GM23338 (cell line): ENCODE data around the gene BUB1B. TPM values are rescaled to one million over a fixed set of nuclear protein-coding genes. Genes with fewer than 3 reads are reported as not detected.

Experiments used
- ATAC-seq: fragments of 200-7000 bp; cut with Tn5 transposase; 3 replicates; pipeline ENCODE4 v1.9.1; 2020
- DNase-seq: peaks from one replicate; pipeline ENCODE4 v3.0.0-alpha.2; 2015; ENCODE audit warnings: low spot score
- H2AFZ ChIP-seq: fragments of 200-600 bp; sonication (generic); 2 replicates; pipeline ENCODE4 v1.8.0; 2016; ENCODE audit warnings: antibody characterized with exemption, mild to moderate bottlenecking, moderate library complexity
- H3F3A ChIP-seq: fragments of 200-600 bp; sonication (generic); replicated peaks from 2 replicates; pipeline ENCODE4 v1.8.0; 2017; ENCODE audit warnings: antibody characterized with exemption, mixed run types, low read depth
- H3K27ac ChIP-seq: fragments of 200-600 bp; sonication (generic); 2 replicates; pipeline ENCODE4 v1.6.1; 2016; ENCODE audit warnings: low read depth
- H3K27me3 ChIP-seq: fragments of 200-600 bp; sonication (generic); 2 replicates; pipeline ENCODE4 v1.8.0; 2016; ENCODE audit warnings: mild to moderate bottlenecking, mixed run types, moderate library complexity; ENCODE audit not compliant: insufficient read depth
- H3K36me3 ChIP-seq: fragments of 200-600 bp; sonication (generic); 2 replicates; pipeline ENCODE4 v1.8.0; 2016; ENCODE audit warnings: mild to moderate bottlenecking; ENCODE audit not compliant: insufficient read depth
- H3K4me1 ChIP-seq: fragments of 200-600 bp; sonication (generic); 2 replicates; pipeline ENCODE4 v1.8.0; 2016; ENCODE audit warnings: mild to moderate bottlenecking, moderate library complexity; ENCODE audit not compliant: insufficient read depth
- H3K4me2 ChIP-seq: fragments of 200-600 bp; sonication (generic); 2 replicates; pipeline ENCODE4 v1.7.1; 2017; ENCODE audit warnings: mixed run types
- H3K4me3 ChIP-seq: fragments of 200-600 bp; sonication (generic); 2 replicates; pipeline ENCODE4 v1.6.1; 2016; ENCODE audit warnings: mixed run types
- H3K79me2 ChIP-seq: fragments of 200-600 bp; sonication (generic); replicated peaks from 2 replicates; pipeline ENCODE4 v1.8.0; 2017; ENCODE audit warnings: mild to moderate bottlenecking; ENCODE audit not compliant: insufficient read depth
- H3K9me2 ChIP-seq: fragments of 200-600 bp; sonication (generic); 2 replicates; pipeline ENCODE4 v1.8.0; 2017; ENCODE audit not compliant: insufficient read depth
- H4K20me1 ChIP-seq: fragments of 200-600 bp; sonication (generic); replicated peaks from 2 replicates; pipeline ENCODE4 v1.8.0; 2017; ENCODE audit warnings: mild to moderate bottlenecking; ENCODE audit not compliant: insufficient read depth
- H3K27ac Mint-ChIP-seq: 2 replicates; pipeline ENCODE4 v1.8.0; 2020; ENCODE audit warnings: inconsistent platforms, mild to moderate bottlenecking, moderate library complexity, mixed read lengths
- H3K27me3 Mint-ChIP-seq: 3 replicates; pipeline ENCODE4 v1.8.0; 2022; ENCODE audit warnings: low read depth, mild to moderate bottlenecking, moderate library complexity, mixed read lengths, inconsistent platforms; ENCODE audit not compliant: insufficient read depth, poor library complexity
- H3K36me3 Mint-ChIP-seq: 3 replicates; pipeline ENCODE4 v1.8.0; 2021; ENCODE audit warnings: low read depth, mild to moderate bottlenecking, inconsistent platforms, moderate library complexity, mixed read lengths
- H3K4me1 Mint-ChIP-seq: 3 replicates; pipeline ENCODE4 v1.8.0; 2020; ENCODE audit warnings: mild to moderate bottlenecking, inconsistent platforms, mixed read lengths
- H3K4me3 Mint-ChIP-seq: 3 replicates; pipeline ENCODE4 v1.8.0; 2021; ENCODE audit warnings: moderate library complexity, mild to moderate bottlenecking, inconsistent platforms, mixed read lengths
- H3K9me3 Mint-ChIP-seq: 3 replicates; pipeline ENCODE4 v1.8.0; 2020; ENCODE audit warnings: moderate library complexity, mild to moderate bottlenecking, inconsistent platforms, mixed read lengths
- CREB1 ChIP-seq: fragments of 250-450 bp; sonication (Bioruptor Pico); IDR thresholded peaks from 2 replicates; pipeline ENCODE4 v1.5.0; 2020; ENCODE audit warnings: low read depth, mild to moderate bottlenecking, moderate library complexity
- EZH2 ChIP-seq: fragments of 200-600 bp; sonication (generic); IDR thresholded peaks from one replicate; pipeline ENCODE4 v1.8.0; 2017; ENCODE audit warnings: antibody characterized with exemption, mild to moderate bottlenecking, low read depth; ENCODE audit not compliant: unreplicated experiment
- JUNB ChIP-seq: IDR thresholded peaks from one replicate; pipeline ENCODE4 v1.6.1; 2016; ENCODE audit warnings: antibody characterized with exemption; ENCODE audit not compliant: unreplicated experiment
- NANOG ChIP-seq: IDR thresholded peaks from 2 replicates; pipeline ENCODE4 v1.6.1; 2016; ENCODE audit warnings: antibody characterized with exemption, borderline replicate concordance
- POLR2AphosphoS5 ChIP-seq: IDR thresholded peaks from 2 replicates; pipeline ENCODE4 v1.6.1; 2016; ENCODE audit warnings: antibody characterized with exemption, low read depth
- STAT1 ChIP-seq: IDR thresholded peaks from one replicate; pipeline ENCODE4 v1.6.1; 2016; ENCODE audit warnings: antibody characterized with exemption; ENCODE audit not compliant: unreplicated experiment
- ZNF331 ChIP-seq: fragments of 250-450 bp; sonication (Bioruptor Pico); IDR thresholded peaks from 2 replicates; pipeline ENCODE4 v1.5.0; 2020; ENCODE audit warnings: low read depth, mild to moderate bottlenecking, moderate library complexity
- polyA plus RNA-seq: library from polyadenylated mRNA; unstranded; fragments of >200 nt; fragmentation: Nextera tagmentation; extraction: Ambion mirVana; gene quantifications from 2 replicates; pipeline ENCODE4 v1.2.1, GENCODE V29; 2016
- total RNA-seq: library from RNA; depleted of rRNA; stranded (reverse); fragments of >200 nt; shearing (Covaris generic); gene quantifications from 2 replicates; pipeline ENCODE4 v1.2.3, GENCODE V29; 2014
- TF ChIP-seq, protein P1 (sequence below): IDR thresholded peaks from 2 replicates; pipeline ENCODE4 v1.6.1; 2016; ENCODE audit warnings: antibody characterized with exemption
- TF ChIP-seq, protein P2 (sequence below): IDR thresholded peaks from one replicate; pipeline ENCODE4 v1.6.1; 2018; ENCODE audit warnings: antibody characterized with exemption; ENCODE audit not compliant: unreplicated experiment
- TF ChIP-seq, protein P3 (sequence below), 2 experiments: fragments of 200-600 bp in 1 of 2; sonication (generic) in 1 of 2; conservative IDR thresholded peaks; 2 replicates each; pipeline versions ENCODE4 v1.5.1 to v1.6.1; 2016 to 2017; ENCODE audit warnings: antibody characterized with exemption in 2 of 2, low read depth in 2 of 2, mild to moderate bottlenecking in 2 of 2, moderate library complexity in 1 of 2

The BUB1B gene
- total and polyA plus RNA-seq, 2 experiments from 2014 or later: 77.7 to 160 TPM

DNA sequence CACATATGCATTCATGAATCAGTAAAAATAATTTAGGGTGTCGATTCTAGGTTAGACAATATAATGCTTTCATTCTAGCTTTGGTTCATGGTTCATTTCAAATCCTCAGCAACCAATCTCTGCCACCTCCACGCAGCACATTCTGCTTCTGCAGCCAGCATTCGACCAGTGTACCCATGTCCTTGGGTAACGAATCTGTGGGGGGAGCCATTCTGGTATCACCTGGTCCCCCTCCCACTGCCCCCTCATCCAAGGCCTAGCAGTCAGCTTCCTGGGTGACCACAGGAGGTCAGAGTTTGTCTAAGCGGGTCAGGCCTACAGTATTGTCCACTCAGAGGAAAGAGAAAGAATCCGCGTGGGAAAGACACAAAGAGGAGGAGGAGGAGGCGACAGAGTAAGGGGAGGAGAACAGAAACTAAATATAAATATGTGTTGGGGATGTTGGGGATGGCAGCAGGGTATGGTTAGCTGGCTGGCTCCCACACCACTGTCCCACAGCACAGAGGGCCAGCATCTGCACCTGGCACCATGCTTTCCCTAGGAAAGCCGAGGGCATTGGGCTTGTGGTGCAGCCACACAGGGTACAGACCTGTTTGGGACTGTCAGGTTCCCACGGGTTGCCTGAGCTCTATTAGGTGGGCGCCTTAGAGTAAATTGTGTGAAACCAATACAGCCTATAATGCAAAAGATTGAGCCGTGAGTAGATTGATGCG, 90.1 kb downstream of the BUB1B start:
- H3K36me3 Mint-ChIP-seq: no peaks in the 10 kb centered on the region; the same call in 2 of the 3 replicates
- Histone ChIP-seq H3K9me2 (no peaks in the 10 kb centered on the region), H3K4me1 (no peaks in the 10 kb centered on the region; the same call in 1 of the 2 replicates), H3K4me2 (no peak overlapping the region), H3F3A (peaks cover 13% of the 10 kb centered on the region; the same call in 1 of the 2 replicates), H2AFZ (no peak overlapping the region), H4K20me1 (no peaks in the 10 kb centered on the region), H3K27ac (no peak overlapping the region), H3K36me3 (no peaks in the 10 kb centered on the region), H3K4me3 (no peak overlapping the region), H3K27me3 (peaks cover 47% of the 10 kb centered on the region), H3K79me2 (no peaks in the 10 kb centered on the region)
- H3K4me3 Mint-ChIP-seq: peak overlapping the region; percentile 44; the same call in 1 of the 3 replicates
- TF ChIP-seq, protein P1, sequence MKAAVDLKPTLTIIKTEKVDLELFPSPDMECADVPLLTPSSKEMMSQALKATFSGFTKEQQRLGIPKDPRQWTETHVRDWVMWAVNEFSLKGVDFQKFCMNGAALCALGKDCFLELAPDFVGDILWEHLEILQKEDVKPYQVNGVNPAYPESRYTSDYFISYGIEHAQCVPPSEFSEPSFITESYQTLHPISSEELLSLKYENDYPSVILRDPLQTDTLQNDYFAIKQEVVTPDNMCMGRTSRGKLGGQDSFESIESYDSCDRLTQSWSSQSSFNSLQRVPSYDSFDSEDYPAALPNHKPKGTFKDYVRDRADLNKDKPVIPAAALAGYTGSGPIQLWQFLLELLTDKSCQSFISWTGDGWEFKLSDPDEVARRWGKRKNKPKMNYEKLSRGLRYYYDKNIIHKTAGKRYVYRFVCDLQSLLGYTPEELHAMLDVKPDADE: no peak
- TF ChIP-seq POLR2AphosphoS5 (no peak), JUNB (no peak)
- TF ChIP-seq, protein P2, sequence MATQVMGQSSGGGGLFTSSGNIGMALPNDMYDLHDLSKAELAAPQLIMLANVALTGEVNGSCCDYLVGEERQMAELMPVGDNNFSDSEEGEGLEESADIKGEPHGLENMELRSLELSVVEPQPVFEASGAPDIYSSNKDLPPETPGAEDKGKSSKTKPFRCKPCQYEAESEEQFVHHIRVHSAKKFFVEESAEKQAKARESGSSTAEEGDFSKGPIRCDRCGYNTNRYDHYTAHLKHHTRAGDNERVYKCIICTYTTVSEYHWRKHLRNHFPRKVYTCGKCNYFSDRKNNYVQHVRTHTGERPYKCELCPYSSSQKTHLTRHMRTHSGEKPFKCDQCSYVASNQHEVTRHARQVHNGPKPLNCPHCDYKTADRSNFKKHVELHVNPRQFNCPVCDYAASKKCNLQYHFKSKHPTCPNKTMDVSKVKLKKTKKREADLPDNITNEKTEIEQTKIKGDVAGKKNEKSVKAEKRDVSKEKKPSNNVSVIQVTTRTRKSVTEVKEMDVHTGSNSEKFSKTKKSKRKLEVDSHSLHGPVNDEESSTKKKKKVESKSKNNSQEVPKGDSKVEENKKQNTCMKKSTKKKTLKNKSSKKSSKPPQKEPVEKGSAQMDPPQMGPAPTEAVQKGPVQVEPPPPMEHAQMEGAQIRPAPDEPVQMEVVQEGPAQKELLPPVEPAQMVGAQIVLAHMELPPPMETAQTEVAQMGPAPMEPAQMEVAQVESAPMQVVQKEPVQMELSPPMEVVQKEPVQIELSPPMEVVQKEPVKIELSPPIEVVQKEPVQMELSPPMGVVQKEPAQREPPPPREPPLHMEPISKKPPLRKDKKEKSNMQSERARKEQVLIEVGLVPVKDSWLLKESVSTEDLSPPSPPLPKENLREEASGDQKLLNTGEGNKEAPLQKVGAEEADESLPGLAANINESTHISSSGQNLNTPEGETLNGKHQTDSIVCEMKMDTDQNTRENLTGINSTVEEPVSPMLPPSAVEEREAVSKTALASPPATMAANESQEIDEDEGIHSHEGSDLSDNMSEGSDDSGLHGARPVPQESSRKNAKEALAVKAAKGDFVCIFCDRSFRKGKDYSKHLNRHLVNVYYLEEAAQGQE: no peak
- no peak for ATAC-seq
- H3K9me3 Mint-ChIP-seq: no peaks in the 10 kb centered on the region; the same call in 2 of the 3 replicates
- no peak for DNase-seq
- H3K4me1 Mint-ChIP-seq: peaks cover 23% of the 10 kb centered on the region
- no peak overlapping the region for H3K27ac Mint-ChIP-seq
- H3K27me3 Mint-ChIP-seq: peaks cover 40% of the 10 kb centered on the region

DNA sequence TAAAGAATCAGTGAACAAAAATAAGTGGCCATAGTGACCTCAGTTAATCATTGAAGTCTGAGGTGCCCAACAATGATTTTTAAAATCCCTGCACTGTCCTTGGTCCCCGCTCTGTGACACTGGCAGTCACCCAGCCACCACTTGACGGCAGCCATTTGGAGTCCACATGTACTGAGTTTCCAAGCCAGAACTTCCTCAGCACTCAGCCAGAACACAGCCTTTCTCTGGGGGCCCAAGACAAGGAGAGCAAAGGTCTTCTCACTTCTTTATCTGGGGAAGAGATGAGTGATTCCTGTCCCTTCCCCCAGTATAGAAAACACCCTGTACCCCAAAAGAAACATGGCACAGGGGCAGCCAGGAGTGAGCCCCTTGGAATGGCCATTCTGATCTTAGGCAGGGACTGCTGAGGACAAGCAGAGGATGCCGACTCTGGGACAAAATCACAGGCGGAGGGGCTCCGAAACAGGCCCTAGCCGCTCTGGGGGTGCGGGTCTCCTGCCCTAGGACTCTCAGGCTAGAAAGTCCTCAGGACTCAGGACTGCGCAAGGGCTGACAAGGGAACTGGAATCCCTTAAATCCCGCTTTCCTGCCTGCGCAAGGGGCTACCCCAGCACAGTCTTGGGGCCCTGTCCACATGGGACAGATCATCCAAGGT, 90.7 kb downstream of the BUB1B start:
- Histone ChIP-seq H3K9me2 (no peaks in the 10 kb centered on the region), H3K4me3 (peak overlapping the region; percentile 77), H3K27me3 (peaks cover 47% of the 10 kb centered on the region), H4K20me1 (no peaks in the 10 kb centered on the region), H3K4me2 (peak overlapping the region; percentile 97), H3K36me3 (no peaks in the 10 kb centered on the region), H3K79me2 (no peaks in the 10 kb centered on the region), H3K4me1 (no peaks in the 10 kb centered on the region; the same call in 1 of the 2 replicates), H3K27ac (no peak overlapping the region), H2AFZ (peak overlapping the region; percentile 97), H3F3A (peaks cover 13% of the 10 kb centered on the region; the same call in 1 of the 2 replicates)
- Mint-ChIP-seq H3K36me3 (no peaks in the 10 kb centered on the region; the same call in 2 of the 3 replicates), H3K27me3 (peaks cover 38% of the 10 kb centered on the region), H3K4me3 (peak overlapping the region; percentile 57), H3K27ac (no peak overlapping the region), H3K4me1 (peaks cover 19% of the 10 kb centered on the region), H3K9me3 (no peaks in the 10 kb centered on the region; the same call in 2 of the 3 replicates)
- DNase-seq: no peak
- ATAC-seq: peak; percentile 16
- TF ChIP-seq EZH2: no peak
- no peak for TF ChIP-seq NANOG
- TF ChIP-seq POLR2AphosphoS5: no peak
- TF ChIP-seq, protein P3, sequence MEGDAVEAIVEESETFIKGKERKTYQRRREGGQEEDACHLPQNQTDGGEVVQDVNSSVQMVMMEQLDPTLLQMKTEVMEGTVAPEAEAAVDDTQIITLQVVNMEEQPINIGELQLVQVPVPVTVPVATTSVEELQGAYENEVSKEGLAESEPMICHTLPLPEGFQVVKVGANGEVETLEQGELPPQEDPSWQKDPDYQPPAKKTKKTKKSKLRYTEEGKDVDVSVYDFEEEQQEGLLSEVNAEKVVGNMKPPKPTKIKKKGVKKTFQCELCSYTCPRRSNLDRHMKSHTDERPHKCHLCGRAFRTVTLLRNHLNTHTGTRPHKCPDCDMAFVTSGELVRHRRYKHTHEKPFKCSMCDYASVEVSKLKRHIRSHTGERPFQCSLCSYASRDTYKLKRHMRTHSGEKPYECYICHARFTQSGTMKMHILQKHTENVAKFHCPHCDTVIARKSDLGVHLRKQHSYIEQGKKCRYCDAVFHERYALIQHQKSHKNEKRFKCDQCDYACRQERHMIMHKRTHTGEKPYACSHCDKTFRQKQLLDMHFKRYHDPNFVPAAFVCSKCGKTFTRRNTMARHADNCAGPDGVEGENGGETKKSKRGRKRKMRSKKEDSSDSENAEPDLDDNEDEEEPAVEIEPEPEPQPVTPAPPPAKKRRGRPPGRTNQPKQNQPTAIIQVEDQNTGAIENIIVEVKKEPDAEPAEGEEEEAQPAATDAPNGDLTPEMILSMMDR (conservative IDR thresholded peaks at IDR 0.05; ENCODE audit: low read depth in 2 of 2): no peak
- TF ChIP-seq JUNB: no peak
- TF ChIP-seq, protein P1: no peak
- TF ChIP-seq, protein P2: no peak
- no peak for TF ChIP-seq ZNF331 (CRISPR knock-in tag)
- no peak for TF ChIP-seq CREB1
- no peak for TF ChIP-seq STAT1
